Caco-2 (cell line): ENCODE measurements around the gene RHOBTB1. TPM values are rescaled to one million over a fixed set of nuclear protein-coding genes. Genes with fewer than 3 reads are reported as not detected.

Source experiments
- BruUV-seq: library from RNA; stranded (reverse); fragments of 400-500 nt; replicated peaks from 2 replicates; lab custom pipeline; 2021; lab: Mats Ljungman, UMichigan
- CTCF ChIA-PET: fragments of 300-600 bp; sonication (Branson Sonifier 250); formaldehyde crosslinking; loops from one replicate; lab custom pipeline; 2022; ENCODE audit warnings: antibody characterized with exemption; lab: Charles Lee
- POLR2A ChIA-PET: fragments of 300-600 bp; sonication (Branson Sonifier 250); formaldehyde crosslinking; loops from one replicate; lab custom pipeline; 2022; ENCODE audit warnings: antibody characterized with exemption; lab: Charles Lee
- DNase-seq, 2 experiments: peaks; one replicate each; pipeline versions ENCODE4 v3.0.0 to v3.0.0-alpha.2; 2020 to 2022
- H3K27me3 ChIP-seq: replicated peaks from 2 replicates; pipeline ENCODE4 v1.6.0; 2011; ENCODE audit warnings: low read length; ENCODE audit not compliant: control insufficient read depth, insufficient read depth
- H3K36me3 ChIP-seq: 2 replicates; pipeline ENCODE4 v1.5.1; 2011; ENCODE audit warnings: low read length; ENCODE audit not compliant: control insufficient read depth, insufficient read depth
- H3K4me1 ChIP-seq: fragments of 250-450 bp; sonication (Bioruptor Pico); 2 replicates; pipeline ENCODE4 v1.5.1; 2020; ENCODE audit warnings: mild to moderate bottlenecking
- H3K4me3 ChIP-seq: 2 replicates; pipeline ENCODE4 v1.5.1; 2011; ENCODE audit warnings: low read depth, mild to moderate bottlenecking, control low read depth, low read length
- H3K9me3 ChIP-seq: fragments of 250-450 bp; sonication (Bioruptor Pico); 2 replicates; pipeline ENCODE4 v1.5.1; 2020; ENCODE audit warnings: mild to moderate bottlenecking, moderate library complexity
- H3K27ac Mint-ChIP-seq: one replicate; pipeline ENCODE4 v1.8.0; 2022; ENCODE audit warnings: mixed read lengths; ENCODE audit not compliant: unreplicated experiment
- H3K27me3 Mint-ChIP-seq: one replicate; pipeline ENCODE4 v1.8.0; 2022; ENCODE audit warnings: mixed read lengths; ENCODE audit not compliant: insufficient read depth, unreplicated experiment
- H3K36me3 Mint-ChIP-seq: one replicate; pipeline ENCODE4 v1.8.0; 2022; ENCODE audit warnings: mild to moderate bottlenecking, mixed read lengths; ENCODE audit not compliant: insufficient read depth, unreplicated experiment
- H3K4me1 Mint-ChIP-seq: one replicate; pipeline ENCODE4 v1.8.0; 2022; ENCODE audit warnings: low read depth, mixed read lengths; ENCODE audit not compliant: unreplicated experiment
- H3K4me3 Mint-ChIP-seq: one replicate; pipeline ENCODE4 v1.8.0; 2022; ENCODE audit warnings: mild to moderate bottlenecking, moderate library complexity, mixed read lengths; ENCODE audit not compliant: unreplicated experiment
- H3K9me3 Mint-ChIP-seq: one replicate; pipeline ENCODE4 v1.8.0; 2022; ENCODE audit warnings: mixed read lengths; ENCODE audit not compliant: unreplicated experiment
- intact Hi-C: fragments of 100-400 bp; cut with micrococcal nuclease; formaldehyde crosslinking; loops from one replicate; pipeline ENCODE4 v1.10.0; 2022; ENCODE audit not compliant: unreplicated experiment
- total RNA-seq: library from RNA; stranded (reverse); gene quantifications from 2 replicates; pipeline ENCODE4 v1.2.3, GENCODE V29; 2022
- TF ChIP-seq, protein P1 (sequence below), 2 experiments: fragments of 200-600 bp in 1 of 2; IDR thresholded peaks; 1 replicate in 1 of 2; 2 replicates in 1 of 2; pipeline versions ENCODE4 v1.5.1 to v1.8.0; 2011 to 2022; ENCODE audit warnings: antibody characterized with exemption in 1 of 2, control low read depth in 1 of 2, inconsistent platforms in 1 of 2, low read depth in 1 of 2, low read length in 1 of 2, mild to moderate bottlenecking in 1 of 2, moderate library complexity in 1 of 2; ENCODE audit not compliant: insufficient read depth in 1 of 2, severe bottlenecking in 1 of 2, unreplicated experiment in 1 of 2

RHOBTB1 gene
- total RNA-seq, 1 experiment from 2014 or later, result 19.9 TPM

GRCh38 chr10:60942134-60942787 is 1.7 kb downstream of the RHOBTB1 start:
- Histone ChIP-seq H3K4me3 (no peak overlapping the region; the same call in 1 of the 2 replicates), H3K27me3 (peaks cover 1% of the 10 kb centered on the region; the same call in 1 of the 2 replicates), H3K9me3 (no peaks in the 10 kb centered on the region), H3K4me1 (peaks cover 6% of the 10 kb centered on the region), H3K36me3 (no peaks in the 10 kb centered on the region)
- TF ChIP-seq, protein P1, sequence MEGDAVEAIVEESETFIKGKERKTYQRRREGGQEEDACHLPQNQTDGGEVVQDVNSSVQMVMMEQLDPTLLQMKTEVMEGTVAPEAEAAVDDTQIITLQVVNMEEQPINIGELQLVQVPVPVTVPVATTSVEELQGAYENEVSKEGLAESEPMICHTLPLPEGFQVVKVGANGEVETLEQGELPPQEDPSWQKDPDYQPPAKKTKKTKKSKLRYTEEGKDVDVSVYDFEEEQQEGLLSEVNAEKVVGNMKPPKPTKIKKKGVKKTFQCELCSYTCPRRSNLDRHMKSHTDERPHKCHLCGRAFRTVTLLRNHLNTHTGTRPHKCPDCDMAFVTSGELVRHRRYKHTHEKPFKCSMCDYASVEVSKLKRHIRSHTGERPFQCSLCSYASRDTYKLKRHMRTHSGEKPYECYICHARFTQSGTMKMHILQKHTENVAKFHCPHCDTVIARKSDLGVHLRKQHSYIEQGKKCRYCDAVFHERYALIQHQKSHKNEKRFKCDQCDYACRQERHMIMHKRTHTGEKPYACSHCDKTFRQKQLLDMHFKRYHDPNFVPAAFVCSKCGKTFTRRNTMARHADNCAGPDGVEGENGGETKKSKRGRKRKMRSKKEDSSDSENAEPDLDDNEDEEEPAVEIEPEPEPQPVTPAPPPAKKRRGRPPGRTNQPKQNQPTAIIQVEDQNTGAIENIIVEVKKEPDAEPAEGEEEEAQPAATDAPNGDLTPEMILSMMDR (IDR thresholded peaks at IDR 0.05; ENCODE audit: insufficient read depth in 1 of 2, low read depth in 1 of 2, low read length in 1 of 2, severe bottlenecking in 1 of 2, unreplicated experiment in 1 of 2), result no peak
- Mint-ChIP-seq H3K4me1 (no peaks in the 10 kb centered on the region), H3K9me3 (no peaks in the 10 kb centered on the region), H3K27ac (no peak overlapping the region), H3K27me3 (peaks cover 22% of the 10 kb centered on the region), H3K36me3 (no peaks in the 10 kb centered on the region), H3K4me3 (no peak overlapping the region)
- DNase-seq, result no peak
- ChIA-PET CTCF (no interaction called here), POLR2A (no interaction called here)
- intact Hi-C loops, result loop anchor here (5.0 to 10.0 kb wide), 2 partner anchors 60 to 343 kb away; no protein-coding TSS in a partner anchor
- BruUV-seq, result no TSS peak

DNA sequence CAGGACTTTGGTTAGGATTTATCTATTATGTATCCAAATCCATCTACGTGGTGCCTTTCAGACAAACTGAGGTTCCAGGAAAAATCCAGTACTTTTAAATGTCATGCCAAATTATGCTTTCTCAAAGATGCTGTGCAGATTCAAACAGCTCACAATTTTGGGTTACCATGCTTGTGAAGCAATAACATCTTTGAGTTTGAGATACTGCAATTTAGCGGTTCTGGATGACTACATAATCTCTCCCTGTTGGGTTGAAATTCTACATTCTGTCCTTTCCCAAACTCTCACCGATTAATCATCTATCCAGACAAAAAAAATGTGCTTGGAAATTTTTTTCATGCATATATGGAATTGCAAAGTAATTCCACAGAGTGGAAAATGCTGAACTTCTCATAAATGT is 3.5 kb downstream of the RHOBTB1 start:
- H3K27me3 ChIP-seq, result peaks cover 1% of the 10 kb centered on the region; the same call in 1 of the 2 replicates
- Mint-ChIP-seq H3K27ac (no peak overlapping the region), H3K36me3 (no peaks in the 10 kb centered on the region), H3K9me3 (no peaks in the 10 kb centered on the region), H3K27me3 (peaks cover 13% of the 10 kb centered on the region), H3K4me1 (no peaks in the 10 kb centered on the region), H3K4me3 (no peak overlapping the region)
- no TSS peak for BruUV-seq
- TF ChIP-seq, protein P1 (IDR thresholded peaks at IDR 0.05; ENCODE audit: insufficient read depth in 1 of 2, low read depth in 1 of 2, low read length in 1 of 2, severe bottlenecking in 1 of 2, unreplicated experiment in 1 of 2), result no peak
- ChIA-PET CTCF (no interaction called here), POLR2A (no interaction called here)
- no peak for DNase-seq
- H3K36me3 ChIP-seq, result no peaks in the 10 kb centered on the region
- intact Hi-C loops, result loop anchor here (5.0 to 10.0 kb wide), 2 partner anchors 58 to 344 kb away; no protein-coding TSS in a partner anchor
- H3K4me3 ChIP-seq, result no peak overlapping the region
- H3K4me1 ChIP-seq, result peaks cover 6% of the 10 kb centered on the region
- no peaks in the 10 kb centered on the region for H3K9me3 ChIP-seq

GRCh38 chr10:60937784-60938654 is 6.0 kb downstream of the RHOBTB1 start:
- Mint-ChIP-seq H3K36me3 (no peaks in the 10 kb centered on the region), H3K4me1 (no peaks in the 10 kb centered on the region), H3K4me3 (no peak overlapping the region), H3K9me3 (no peaks in the 10 kb centered on the region), H3K27me3 (peaks cover 11% of the 10 kb centered on the region), H3K27ac (no peak overlapping the region)
- Histone ChIP-seq H3K4me1 (peaks cover 2% of the 10 kb centered on the region), H3K9me3 (no peaks in the 10 kb centered on the region), H3K4me3 (no peak overlapping the region), H3K36me3 (no peaks in the 10 kb centered on the region), H3K27me3 (0 out of 2 replicates have a peak, but pooled peaks cover 1% of the 10 kb centered on the region)
- CTCF ChIA-PET, result no interaction called here
- intact Hi-C loops, result no loop called here
- no peak for DNase-seq
- no TSS peak for BruUV-seq
- POLR2A ChIA-PET, result no interaction called here
- TF ChIP-seq, protein P1 (IDR thresholded peaks at IDR 0.05; ENCODE audit: insufficient read depth in 1 of 2, low read depth in 1 of 2, low read length in 1 of 2, severe bottlenecking in 1 of 2, unreplicated experiment in 1 of 2), result no peak
